GM18511 (cell line): ENCODE measurements around the gene ANKRD18B.
"Not testable (repeated sequence)": the region's sequence is repeated elsewhere in the genome, so short reads cannot be mapped to it uniquely, and the experiment has no call there.

ENCODE experiments used
- ATAC-seq: cut with Tn5 transposase; IDR thresholded peaks from one replicate; pipeline ENCODE4 v1.9.1; 2021; ENCODE audit warnings: mild to moderate bottlenecking, moderate library complexity; ENCODE audit not compliant: unreplicated experiment

ANKRD18B gene

GRCh38 chr9:33528069-33528468, 4.0 kb downstream of the ANKRD18B start:
- not testable (repeated sequence) for ATAC-seq

DNA sequence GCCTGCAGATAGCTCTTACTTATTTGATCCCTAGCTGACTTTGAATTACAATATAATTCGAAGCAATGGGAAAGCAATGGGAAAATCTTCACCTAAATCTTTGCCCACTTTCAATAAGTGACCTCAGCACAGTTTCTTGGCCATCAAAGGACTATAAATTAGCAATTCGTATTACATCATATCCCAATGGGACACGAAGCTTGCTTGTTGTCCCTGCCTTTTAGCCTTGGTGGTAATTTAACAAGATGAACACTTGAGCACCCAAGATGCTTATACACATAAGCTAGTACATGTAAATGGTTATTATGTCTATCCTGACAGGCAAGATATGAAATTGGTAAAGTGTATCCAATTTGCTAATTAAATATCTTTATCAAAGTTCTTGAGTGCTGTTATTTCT, 9.9 kb downstream of the ANKRD18B start:
- ATAC-seq = not testable (repeated sequence)

DNA sequence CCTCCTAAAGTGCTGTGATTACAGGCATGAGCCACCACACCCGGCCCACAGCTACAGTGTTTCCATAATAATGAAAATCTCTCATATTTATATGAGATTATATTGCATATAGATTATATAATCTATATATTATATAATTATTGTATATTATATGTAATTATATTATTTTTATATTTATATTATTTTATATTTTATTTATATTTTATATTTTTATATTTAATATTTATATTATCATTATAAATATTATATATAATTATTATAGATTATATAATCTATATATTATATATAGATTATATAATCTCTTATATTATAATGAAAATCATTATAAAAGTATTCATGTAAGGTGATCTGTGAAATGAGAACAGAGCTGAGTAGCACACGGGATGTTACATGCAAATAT, 11.5 kb downstream of the ANKRD18B start:
- ATAC-seq = no peak

DNA sequence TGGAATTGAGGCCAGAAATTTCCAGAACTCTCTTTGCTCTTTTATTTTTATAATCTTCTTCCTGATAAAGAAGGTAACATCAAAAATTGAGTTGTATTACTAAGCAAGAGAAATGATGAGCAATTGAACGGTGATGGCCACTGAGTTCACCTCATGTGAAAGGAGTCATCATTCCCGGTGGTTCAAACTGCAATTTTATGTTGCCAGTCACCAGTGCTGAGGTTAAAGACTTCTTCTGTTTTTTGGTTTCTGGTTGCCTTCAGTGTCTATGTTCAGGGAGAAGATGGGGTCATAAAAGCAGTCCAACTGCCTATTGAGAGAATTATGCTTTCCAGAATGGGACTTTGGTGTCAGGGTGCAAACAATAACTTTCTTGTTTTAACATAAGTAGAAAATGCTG, 19.4 kb downstream of the ANKRD18B start:
- not testable (repeated sequence) for ATAC-seq

DNA sequence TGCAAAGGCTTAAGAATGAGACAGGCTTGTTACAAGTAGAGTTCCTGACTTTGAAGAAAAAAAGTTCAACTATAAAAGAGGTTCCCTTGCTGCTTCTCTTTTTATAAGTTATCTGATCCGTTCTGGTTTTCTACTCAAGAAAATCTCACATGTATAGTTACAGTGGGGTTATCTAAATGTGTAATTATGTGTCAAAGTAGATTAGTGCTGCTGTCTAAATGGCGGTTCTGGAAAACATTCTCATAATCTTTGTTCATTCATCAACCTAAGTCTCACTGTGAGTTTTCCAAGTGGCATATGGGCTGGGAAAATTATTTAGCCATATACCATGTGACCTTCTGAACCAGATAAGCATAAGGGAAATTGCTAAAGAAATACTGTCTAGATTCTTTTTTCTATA, 21.7 kb downstream of the ANKRD18B start:
- not testable (repeated sequence) for ATAC-seq

- not testable (repeated sequence) for ATAC-seq
Observed at GRCh38 chr9:33548816-33549215, 24.8 kb downstream of the ANKRD18B start.

GRCh38 chr9:33549418-33549817, 25.4 kb downstream of the ANKRD18B start:
- ATAC-seq = not testable (repeated sequence)

DNA sequence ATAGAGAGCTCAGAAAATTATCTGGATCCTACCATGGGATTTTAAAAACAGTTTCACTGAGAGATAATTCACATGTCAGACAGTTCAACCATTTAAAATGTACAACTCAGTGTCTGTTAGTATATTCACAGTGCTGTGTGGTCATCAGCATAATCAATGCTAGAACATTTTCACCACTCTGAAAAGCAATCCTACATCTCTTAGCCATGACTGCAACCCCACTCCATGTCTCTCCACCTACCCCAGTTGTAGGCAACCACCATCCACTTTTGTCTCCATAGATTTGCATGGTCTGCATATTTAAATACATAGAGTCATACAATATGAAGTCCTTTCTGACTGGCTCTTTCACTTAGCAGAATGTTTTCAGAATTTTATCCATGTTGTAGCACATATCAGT, 27.1 kb downstream of the ANKRD18B start:
- not testable (repeated sequence) for ATAC-seq

DNA sequence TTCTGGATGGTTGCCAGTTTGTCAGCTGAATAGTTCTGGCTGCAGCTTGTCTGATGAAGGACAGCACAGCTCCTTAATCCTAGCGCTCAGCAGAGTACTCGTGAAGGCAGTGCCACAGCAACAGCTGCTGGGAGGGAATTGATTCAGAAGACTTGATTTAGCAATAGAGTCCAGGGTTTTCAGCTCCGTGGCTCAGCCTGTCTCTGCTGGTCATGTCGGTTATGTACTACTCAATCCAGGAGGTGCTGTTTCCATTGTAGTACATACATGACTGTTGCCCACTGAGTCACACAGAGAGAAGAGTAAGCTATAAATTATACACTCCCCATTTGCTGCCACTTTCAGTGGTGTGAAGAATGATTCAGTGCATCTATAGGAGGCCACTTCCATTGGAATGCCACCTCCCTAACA, 28.3 kb downstream of the ANKRD18B start:
- ATAC-seq = not testable (repeated sequence)

GRCh38 chr9:33560217-33560616, 36.2 kb downstream of the ANKRD18B start:
- ATAC-seq = not testable (repeated sequence)

DNA sequence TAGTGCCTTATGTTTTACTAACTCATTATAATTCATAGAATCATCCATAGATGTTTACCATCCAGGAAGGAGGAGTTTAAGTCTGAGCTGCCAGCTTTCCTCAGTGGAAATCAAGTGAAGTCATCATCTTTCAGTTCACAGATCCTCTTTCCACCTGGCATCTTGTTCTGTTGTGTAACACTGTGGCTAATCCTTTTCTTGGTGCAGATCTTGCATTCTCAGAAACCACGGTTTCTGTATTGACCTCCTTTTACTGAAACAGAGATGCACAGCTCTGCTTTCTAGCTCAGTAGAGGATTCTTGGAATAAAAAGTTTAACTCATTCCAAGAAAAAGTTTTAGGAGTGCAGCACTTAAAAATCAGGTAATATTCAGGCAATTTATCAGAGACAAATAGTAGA, 38.1 kb downstream of the ANKRD18B start:
- not testable (repeated sequence) for ATAC-seq

GRCh38 chr9:33567776-33568175, 43.7 kb downstream of the ANKRD18B start:
- not testable (repeated sequence) for ATAC-seq

- not testable (repeated sequence) for ATAC-seq
Observed at GRCh38 chr9:33577786-33578185, 53.7 kb downstream of the ANKRD18B start.

DNA sequence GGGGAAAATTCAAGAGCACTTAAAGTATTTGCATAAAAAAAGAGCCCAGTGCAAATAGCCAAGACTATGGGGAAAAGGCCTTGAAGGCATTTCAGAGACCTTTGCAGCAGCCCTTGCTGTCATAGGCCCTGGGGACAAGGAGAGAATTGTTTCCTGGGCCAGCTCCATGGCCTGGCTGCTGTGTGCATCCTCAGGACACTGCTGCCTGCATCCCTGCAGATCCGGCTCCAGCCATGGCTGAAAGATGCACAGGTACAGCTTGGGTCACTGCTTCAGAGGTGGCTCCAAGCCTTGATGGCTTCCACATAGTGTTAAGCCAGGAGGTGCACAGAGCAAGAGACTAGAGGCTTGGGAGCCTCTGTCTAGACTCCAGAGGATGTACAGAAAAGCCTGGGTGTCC, 55.9 kb downstream of the ANKRD18B start:
- not testable (repeated sequence) for ATAC-seq

GRCh38 chr9:33582686-33583085, 58.6 kb downstream of the ANKRD18B start:
- ATAC-seq = not testable (repeated sequence)

DNA sequence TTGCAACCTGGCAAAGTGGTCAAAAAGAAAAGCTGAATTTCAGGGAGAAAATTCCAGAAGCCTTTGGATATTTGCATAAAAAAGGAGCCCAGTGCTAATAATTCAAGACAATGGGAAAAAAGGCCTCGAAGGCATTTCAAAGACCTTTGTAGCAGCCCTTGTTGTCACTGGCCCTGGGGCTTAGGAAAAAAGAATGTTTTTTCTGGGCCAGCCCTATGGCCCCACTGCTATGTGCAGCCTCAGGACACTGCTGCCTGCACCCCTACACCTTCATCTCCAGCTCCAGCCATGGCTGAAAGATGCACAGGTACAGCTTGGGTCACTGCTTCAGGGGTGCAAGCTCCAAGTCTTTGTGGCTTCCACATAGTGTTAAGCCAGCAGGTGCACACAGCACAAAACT, 62.1 kb downstream of the ANKRD18B start:
- not testable (repeated sequence) for ATAC-seq

DNA sequence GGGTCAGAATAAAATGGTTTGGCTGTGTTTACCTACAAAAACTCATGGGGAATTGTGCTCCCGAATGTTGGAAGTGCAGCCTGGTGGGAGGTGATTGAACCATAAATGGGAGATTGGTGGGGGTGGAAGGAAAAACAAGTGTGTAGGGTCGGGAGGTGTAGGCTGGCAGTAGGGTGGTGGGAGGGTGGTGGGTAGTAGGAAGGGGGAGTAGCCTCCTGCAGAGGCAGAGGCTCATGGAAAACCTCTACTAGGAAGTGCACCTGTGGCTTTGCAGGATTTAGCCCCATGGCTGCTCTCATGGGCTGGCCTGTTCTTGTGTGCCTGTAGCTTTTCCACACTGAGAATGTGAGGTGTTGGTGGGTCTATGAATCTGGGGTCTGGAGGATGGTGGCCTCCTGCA, 63.7 kb downstream of the ANKRD18B start:
- ATAC-seq = not testable (repeated sequence)

DNA sequence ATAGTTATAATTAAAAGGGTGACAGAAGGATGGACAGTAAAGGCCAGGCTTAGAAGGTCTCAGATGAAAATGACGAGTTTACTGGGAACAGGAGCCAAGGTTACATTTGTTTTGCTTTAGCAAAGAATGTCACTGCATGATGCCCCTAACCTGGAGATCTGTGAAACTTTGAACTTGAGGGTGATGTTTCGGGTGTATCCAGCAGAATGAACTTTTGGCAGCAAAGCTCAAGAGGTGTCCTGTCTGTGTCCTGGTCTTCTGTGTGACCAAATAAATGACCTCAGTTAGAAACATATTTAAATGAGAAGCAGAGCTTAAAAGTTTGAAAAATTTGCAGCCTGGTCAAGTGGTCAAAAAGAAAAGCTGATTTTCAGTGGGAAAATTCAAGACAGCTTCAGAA, 64.8 kb downstream of the ANKRD18B start:
- ATAC-seq = not testable (repeated sequence)

- ATAC-seq = not testable (repeated sequence)
Observed at GRCh38 chr9:33590857-33591256, 66.8 kb downstream of the ANKRD18B start.

DNA sequence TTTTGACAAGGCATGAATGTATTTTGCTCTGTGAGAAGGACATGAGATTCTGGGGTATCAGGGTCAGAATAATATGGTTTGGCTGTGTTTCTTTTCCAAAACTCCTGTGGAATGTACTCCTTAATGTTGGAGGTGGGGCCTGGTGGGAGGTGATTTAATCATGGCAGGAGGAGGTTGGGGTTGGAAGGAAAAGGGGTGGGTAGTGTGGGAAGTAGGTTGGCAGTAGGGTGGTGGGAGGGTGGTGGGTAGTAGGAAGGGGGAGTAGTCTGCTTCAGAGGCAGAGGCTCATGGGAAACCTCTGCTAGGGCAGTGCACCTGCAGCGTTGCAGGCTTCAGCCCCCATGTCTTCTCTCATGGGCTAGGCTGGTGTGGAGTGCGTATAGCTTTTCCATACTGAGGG, 72.9 kb downstream of the ANKRD18B start:
- ATAC-seq = not testable (repeated sequence)

DNA sequence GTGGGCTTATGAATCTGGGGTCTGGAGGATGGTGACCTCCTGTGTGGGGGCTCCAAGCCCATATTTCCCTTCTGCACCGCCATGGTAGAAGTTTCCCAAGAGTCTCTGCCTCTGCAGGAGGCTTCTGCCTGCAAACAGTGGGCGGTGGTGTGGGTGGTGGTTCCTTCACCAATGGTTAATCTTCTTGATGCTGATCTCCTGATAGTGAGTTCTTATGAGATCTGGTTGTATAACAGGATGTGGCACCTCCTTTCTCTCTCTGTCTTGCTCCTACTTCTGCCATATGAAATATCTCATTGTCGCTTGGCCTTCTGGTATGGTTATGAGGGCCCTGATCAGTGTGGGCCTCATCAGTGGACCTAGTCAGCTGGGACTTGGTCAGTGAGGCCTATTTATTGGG, 73.3 kb downstream of the ANKRD18B start:
- ATAC-seq = not testable (repeated sequence)

DNA sequence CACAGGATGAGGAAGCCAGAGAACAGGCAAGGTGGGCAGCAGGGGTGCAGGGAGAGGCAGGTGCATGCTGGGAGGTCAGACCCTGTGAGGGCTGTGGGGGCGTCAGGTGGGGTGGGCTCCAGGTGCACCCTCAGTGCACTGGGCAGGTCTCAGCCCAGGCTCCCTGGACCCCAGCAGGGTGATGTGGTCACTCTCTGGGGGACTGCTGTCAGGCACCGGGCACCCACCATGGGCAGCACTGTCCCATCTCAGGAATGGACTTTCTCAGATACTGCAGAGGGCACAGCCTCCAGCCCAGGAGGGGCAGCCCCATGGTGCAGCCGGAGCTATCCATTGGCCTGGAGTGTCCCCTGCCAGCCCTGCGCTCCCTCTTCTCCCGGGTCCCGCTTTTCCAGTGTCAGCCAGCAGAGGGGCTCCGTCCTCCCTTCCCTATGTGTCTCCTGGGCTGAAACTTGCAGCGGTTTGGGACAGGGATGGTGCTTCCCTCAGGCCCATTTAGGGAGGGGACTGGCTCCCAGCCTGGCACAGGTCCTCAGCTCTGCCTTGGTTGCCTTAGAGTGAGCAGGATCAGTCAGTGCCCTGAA, 74.8 kb downstream of the ANKRD18B start:
- not testable (repeated sequence) for ATAC-seq

GRCh38 chr9:33600911-33601310, 76.9 kb downstream of the ANKRD18B start:
- not testable (repeated sequence) for ATAC-seq
